Activated CD4-positive, CD25-positive, alpha-beta regulatory T cell treated with anti-CD3 and anti-CD28 coated beads, Interleukin-2, amount 50 U/mL, for 24 hours (primary cell): ENCODE measurements around the gene NBPF11.
"Not testable (repeated sequence)": the region's sequence is repeated elsewhere in the genome, so short reads cannot be mapped to it uniquely, and the experiment has no call there.

Experiments used
- ATAC-seq, 2 donors: fragments of 150-1000 bp; cut with Tn5 transposase; one replicate each; pipeline ENCODE4 v1.10.0; 2021; ENCODE audit warnings: mild to moderate bottlenecking in 1 of 2, moderate library complexity in 1 of 2

Gene NBPF11, protein sequence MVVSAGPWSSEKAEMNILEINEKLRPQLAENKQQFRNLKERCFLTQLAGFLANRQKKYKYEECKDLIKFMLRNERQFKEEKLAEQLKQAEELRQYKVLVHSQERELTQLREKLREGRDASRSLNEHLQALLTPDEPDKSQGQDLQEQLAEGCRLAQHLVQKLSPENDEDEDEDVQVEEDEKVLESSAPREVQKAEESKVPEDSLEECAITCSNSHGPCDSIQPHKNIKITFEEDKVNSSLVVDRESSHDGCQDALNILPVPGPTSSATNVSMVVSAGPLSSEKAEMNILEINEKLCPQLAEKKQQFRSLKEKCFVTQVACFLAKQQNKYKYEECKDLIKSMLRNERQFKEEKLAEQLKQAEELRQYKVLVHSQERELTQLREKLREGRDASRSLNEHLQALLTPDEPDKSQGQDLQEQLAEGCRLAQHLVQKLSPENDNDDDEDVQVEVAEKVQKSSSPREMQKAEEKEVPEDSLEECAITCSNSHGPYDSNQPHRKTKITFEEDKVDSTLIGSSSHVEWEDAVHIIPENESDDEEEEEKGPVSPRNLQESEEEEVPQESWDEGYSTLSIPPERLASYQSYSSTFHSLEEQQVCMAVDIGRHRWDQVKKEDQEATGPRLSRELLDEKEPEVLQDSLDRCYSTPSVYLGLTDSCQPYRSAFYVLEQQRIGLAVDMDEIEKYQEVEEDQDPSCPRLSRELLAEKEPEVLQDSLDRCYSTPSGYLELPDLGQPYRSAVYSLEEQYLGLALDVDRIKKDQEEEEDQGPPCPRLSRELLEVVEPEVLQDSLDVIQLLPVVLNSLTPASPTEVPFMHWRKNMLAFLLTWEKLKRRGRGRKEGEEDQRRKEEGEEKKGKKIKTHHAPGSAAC

GRCh38 chr1:148151911-148152656, at the start of gene NBPF11:
TSS of gene NBPF11 (minus strand) at chr1:148152281. CDS start at chr1:148127003, 25,278 bp downstream.
- peak; percentile 99 for ATAC-seq

GRCh38 chr1:148197396-148197795, 45.3 kb upstream of the NBPF11 start:
- ATAC-seq = peak in 1 of 2 donors; percentile 17

DNA sequence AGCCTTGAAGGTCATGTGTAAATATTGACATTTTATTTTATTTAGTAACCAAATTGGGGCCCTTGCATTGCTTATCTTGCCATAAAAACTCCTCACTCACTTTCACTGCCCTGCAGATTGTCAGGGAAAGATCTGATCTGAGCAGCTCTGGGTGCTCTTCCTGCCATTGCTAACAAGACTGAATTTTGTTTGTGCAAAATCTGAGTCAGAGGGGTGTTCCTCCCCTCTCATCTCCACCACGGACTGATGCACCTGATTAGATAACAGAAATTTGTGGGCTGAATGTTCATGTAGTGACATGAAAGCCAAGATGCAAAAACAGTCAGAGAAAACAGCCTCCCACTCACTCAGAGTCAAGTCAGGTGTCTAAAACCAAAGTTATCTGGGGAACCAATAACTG, 44.9 kb upstream of the NBPF11 start:
- peak; percentile 51 to 72 for ATAC-seq

- not testable (repeated sequence) for ATAC-seq
These were observed 43.0 kb upstream of the NBPF11 start for GRCh38 chr1:148195115-148195514.

DNA sequence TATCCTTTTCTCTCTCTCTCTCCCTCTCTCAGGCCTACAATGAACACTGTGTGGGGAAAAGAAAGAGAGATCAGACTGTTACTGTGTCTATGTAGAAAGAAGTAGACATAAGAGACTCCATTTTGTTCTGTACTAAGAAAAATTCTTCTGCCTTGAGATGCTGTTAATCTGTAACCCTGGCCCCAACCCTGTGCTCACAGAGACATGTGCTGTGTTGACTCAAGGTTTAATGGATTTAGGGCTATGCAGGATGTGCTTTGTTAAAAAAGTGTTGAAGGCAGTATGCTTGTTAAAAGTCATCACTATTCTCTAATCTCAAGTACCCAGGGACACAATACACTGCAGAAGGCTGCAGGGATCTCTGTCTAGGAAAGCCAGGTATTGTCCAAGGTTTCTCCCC, 36.7 kb upstream of the NBPF11 start:
- not testable (repeated sequence) for ATAC-seq

GRCh38 chr1:148178682-148179081, 26.6 kb upstream of the NBPF11 start:
- not testable (repeated sequence) for ATAC-seq

DNA sequence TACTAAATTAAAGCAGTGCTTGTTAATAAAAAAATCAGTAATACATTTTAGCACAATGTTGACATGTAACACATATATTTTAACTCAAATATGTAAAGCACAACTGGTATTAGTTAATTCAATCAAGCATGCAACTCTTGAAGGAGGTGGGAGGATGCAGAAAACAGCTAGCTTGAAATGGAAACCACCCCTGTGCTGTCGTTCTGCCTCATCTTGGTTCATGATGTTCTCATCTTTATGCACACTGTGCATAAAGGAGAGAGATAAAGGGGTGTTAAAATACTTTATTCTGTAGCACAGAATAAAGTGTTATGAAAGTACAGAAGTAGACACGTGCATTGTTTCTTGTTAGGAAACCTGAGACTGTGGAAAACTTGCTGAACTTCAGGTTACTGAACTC, 23.3 kb upstream of the NBPF11 start:
- not testable (repeated sequence) for ATAC-seq

- ATAC-seq = not testable (repeated sequence)
These were observed 19.9 kb upstream of the NBPF11 start for GRCh38 chr1:148171995-148172394.

- peak; percentile 76 to 77 for ATAC-seq
These were observed 14.7 kb upstream of the NBPF11 start for GRCh38 chr1:148166558-148167492.

- ATAC-seq = no peak
These were observed 10.3 kb upstream of the NBPF11 start for GRCh38 chr1:148162363-148162762.

DNA sequence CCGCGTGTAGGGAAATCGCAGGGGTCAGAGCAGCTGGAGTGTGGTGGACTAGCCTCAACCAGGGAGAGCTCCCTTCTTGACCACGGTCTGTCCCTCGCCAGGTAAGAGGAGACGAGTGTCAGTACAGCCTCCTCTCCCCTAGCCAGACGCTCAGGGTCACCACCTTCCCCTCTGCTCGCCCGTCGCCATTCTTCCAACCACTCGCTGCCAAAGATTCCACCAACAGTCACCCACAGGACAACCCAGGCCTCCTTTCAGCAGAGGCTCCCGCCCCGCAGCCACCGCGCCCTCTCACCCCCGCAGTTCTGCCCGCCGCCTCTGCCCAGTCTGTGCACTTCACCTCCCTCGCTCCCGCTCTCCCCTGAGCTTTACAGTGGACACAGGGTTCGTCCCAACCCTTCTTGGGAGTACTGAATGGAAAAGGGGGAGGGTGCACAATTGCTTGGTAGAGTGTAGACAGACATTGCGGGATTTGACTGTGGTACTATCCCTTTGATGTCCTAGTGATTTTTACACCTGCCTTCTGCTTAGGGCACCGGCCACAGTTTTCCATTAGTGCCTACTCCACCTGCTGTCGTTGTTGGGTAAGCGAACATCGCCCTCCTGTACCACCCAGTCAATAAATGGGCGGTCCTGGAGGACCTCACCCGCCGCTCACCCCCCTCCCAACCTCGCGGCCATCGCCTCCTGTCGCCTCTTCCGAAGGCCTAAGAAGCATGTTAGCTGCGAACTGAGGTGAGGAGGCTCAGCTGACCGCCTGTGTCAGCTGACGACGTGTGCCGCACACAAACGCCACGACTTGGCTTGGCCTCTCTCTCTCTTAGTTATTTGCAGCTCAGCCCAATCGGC, 9.2 kb upstream of the NBPF11 start:
- no peak for ATAC-seq

DNA sequence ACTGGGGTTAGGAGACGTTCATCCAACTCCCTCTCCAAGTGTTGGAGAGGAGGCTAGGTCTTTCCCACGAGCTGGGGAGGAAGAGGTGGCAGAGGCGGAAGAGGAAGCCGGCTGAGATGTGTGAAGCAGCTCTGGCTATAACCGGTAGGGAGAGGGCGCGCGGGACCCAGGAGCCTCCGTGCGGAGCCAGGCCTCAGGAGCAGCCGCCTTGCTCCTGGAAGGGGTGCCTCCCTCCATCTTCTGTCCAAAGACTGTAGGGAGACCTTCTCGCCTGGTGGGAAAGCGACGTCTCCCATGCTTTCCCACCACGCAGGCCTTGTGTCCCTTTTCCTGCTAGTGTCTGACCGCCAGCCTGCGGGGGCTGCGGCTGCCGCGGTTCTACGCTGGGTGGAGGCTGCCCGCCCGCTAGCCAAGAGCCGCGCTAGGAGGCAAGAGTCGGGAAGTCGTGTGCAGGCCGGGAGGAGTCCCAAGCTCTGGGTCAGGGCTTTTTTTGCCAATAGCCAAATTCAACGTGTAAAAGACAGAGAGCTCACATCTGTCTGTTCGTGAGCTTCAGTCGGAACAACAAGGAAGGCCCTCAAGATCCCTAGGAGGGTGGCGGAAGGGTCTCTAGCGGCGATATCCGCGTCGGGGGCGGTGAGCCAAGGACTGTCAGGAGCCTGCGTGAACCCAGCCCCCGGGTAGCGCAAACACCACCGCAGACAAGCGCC, 8.4 kb upstream of the NBPF11 start:
- ATAC-seq = no peak

- no peak for ATAC-seq
These were observed 7.9 kb upstream of the NBPF11 start for GRCh38 chr1:148160048-148160342.

GRCh38 chr1:148158341-148159003, 6.4 kb upstream of the NBPF11 start:
- no peak for ATAC-seq

DNA sequence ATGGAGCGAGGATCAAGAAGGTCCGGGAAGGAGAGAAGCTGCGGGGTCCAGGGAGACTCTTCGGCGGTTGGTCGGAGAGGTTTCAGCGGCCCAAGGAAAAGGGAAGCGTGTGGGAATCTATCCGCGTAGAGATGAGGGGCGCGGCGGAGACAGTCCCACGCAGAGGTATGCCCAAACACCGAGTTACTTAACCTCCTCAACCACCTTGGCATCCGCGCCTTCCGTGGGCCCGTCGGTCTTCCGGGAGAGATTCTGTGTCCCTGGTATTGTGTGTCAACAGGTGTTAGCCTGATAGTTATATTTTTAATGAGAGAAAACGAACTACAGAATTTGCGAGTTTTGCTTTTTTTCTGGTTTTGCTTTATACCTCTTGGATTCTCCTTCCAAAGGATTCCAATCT, 5.7 kb upstream of the NBPF11 start:
- ATAC-seq = not testable (repeated sequence)

GRCh38 chr1:148155494-148156275, 3.6 kb upstream of the NBPF11 start:
- not testable (repeated sequence) for ATAC-seq

DNA sequence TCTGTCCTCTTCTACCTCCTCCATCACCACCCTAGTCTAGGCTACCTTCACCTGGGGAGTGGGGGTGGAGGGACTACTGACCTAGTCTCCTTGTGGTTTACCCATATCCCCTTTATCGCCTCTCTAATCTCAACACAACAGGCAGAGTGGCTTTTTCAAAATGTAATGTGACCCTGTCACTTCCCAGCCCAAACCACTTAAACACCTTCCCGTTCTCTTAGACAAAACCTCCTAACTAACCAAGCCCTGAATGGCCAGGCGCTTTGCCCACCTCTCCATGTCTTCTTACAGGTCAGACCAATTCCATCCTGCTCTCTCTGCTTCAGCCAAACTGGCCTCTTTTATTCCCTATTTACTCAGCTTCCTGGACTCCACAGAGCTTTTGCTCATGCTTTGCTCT, 714 bp upstream of the NBPF11 start:
- not testable (repeated sequence) for ATAC-seq

GRCh38 chr1:148151371-148151819, 686 bp downstream of the NBPF11 start:
- peak; percentile 18 to 21 for ATAC-seq

DNA sequence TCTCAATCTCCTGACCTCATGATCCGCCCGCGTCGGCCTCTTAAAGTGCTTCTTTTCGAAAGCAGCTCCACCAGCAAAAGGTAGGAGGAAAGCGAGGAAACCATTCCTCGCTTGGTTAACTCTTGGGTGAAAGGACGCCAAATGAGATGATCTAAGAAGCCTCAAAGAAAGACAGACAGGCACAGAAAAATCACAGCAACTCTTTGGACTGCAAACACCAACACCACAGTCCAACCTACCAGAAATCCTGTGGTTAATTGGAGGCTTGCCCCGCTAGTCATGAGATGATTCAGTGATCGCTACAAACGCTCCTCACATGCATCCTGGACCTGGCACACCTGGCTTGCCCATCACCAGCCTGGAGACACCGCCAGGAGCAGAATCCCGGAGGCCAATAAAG, 1.1 kb downstream of the NBPF11 start:
- ATAC-seq = not testable (repeated sequence)
